GM18526 (cell line): ENCODE results near the gene TEAD3.

Experiments used
- POLR2A ChIP-seq: IDR thresholded peaks from 3 replicates; pipeline ENCODE4 v1.6.1; 2011; ENCODE audit not compliant: insufficient read length; ENCODE audit errors: extremely low read depth

TEAD3 gene

GRCh38 chr6:35432291-35432690, 64.6 kb downstream of the TEAD3 start:
- TF ChIP-seq POLR2A = no peak

GRCh38 chr6:35429463-35429862, 67.4 kb downstream of the TEAD3 start:
- no peak for TF ChIP-seq POLR2A

- no peak for TF ChIP-seq POLR2A
These were observed 68.3 kb downstream of the TEAD3 start for GRCh38 chr6:35428421-35429149.

- no peak for TF ChIP-seq POLR2A
These were observed 69.0 kb downstream of the TEAD3 start for GRCh38 chr6:35427851-35428321.

GRCh38 chr6:35427435-35427834, 69.4 kb downstream of the TEAD3 start:
- TF ChIP-seq POLR2A = no peak

GRCh38 chr6:35426074-35426473, 70.8 kb downstream of the TEAD3 start:
- TF ChIP-seq POLR2A = no peak

- no peak for TF ChIP-seq POLR2A
These were observed 71.6 kb downstream of the TEAD3 start for GRCh38 chr6:35425284-35425683.
